HepG2 (cell line): ENCODE results near the gene KIF17. TPM values are rescaled to one million over a fixed set of nuclear protein-coding genes. Genes with fewer than 3 reads are reported as not detected.

ENCODE experiments used
- ATF1 ChIP-seq: IDR thresholded peaks from 2 replicates; pipeline ENCODE4 v1.6.1; 2016; ENCODE audit warnings: mild to moderate bottlenecking, control low read depth
- ATF5 ChIP-seq: sonication (generic); formaldehyde crosslinking; IDR thresholded peaks from 2 replicates; pipeline ENCODE4 v1.4.0; 2020; ENCODE audit warnings: mild to moderate bottlenecking, low read depth, missing genetic modification reagents
- BHLHE40 ChIP-seq: IDR thresholded peaks from 2 replicates; pipeline ENCODE4 v1.6.1; 2011; ENCODE audit warnings: low read length, improper control_type of control experiment
- CENPX ChIP-seq: sonication (generic); formaldehyde crosslinking; IDR thresholded peaks from 2 replicates; pipeline ENCODE4 v1.9.0; 2021; ENCODE audit warnings: mild to moderate bottlenecking, missing genetic modification reagents, moderate library complexity
- CREBL2 ChIP-seq: sonication (generic); formaldehyde crosslinking; IDR thresholded peaks from 2 replicates; pipeline ENCODE4 v1.8.1; 2023; ENCODE audit warnings: missing genetic modification reagents, mild to moderate bottlenecking, borderline replicate concordance
- CSRNP1 ChIP-seq: sonication (generic); formaldehyde crosslinking; IDR thresholded peaks from 2 replicates; pipeline ENCODE4 v1.8.1; 2023; ENCODE audit warnings: mild to moderate bottlenecking, missing genetic modification reagents
- GZF1 ChIP-seq: sonication (generic); formaldehyde crosslinking; IDR thresholded peaks from 2 replicates; pipeline ENCODE4 v1.5.1; 2020; ENCODE audit warnings: mild to moderate bottlenecking, missing genetic modification reagents
- KMT2A ChIP-seq: sonication (generic); formaldehyde crosslinking; IDR thresholded peaks from 2 replicates; pipeline ENCODE4 v1.4.0; 2020; ENCODE audit warnings: missing genetic modification reagents
- MLX ChIP-seq: IDR thresholded peaks from 2 replicates; pipeline ENCODE4 v1.6.1; 2016
- MLXIP ChIP-seq: sonication (generic); formaldehyde crosslinking; IDR thresholded peaks from 2 replicates; pipeline ENCODE4 v1.9.0; 2021; ENCODE audit warnings: missing genetic modification reagents, borderline replicate concordance
- POLR2G ChIP-seq: fragments of 200-400 bp; formaldehyde crosslinking; IDR thresholded peaks from 2 replicates; pipeline ENCODE4 v1.6.1; 2018; ENCODE audit warnings: mild to moderate bottlenecking, low read depth, low read length, moderate library complexity
- RAD21 ChIP-seq: fragments of 450-650 bp; formaldehyde crosslinking; IDR thresholded peaks from 2 replicates; pipeline ENCODE4 v1.5.0; 2020; ENCODE audit warnings: mild to moderate bottlenecking
- SMARCC2 ChIP-seq: fragments of 450-650 bp; IDR thresholded peaks from 2 replicates; pipeline ENCODE4 v1.6.1; 2017; ENCODE audit warnings: antibody characterized with exemption, mild to moderate bottlenecking
- ZBTB25 ChIP-seq: IDR thresholded peaks from 2 replicates; pipeline ENCODE4 v1.6.1; 2018; ENCODE audit warnings: missing genetic modification reagents
- ZHX1 ChIP-seq: sonication (generic); formaldehyde crosslinking; IDR thresholded peaks from 2 replicates; pipeline ENCODE4 v1.8.1; 2022; ENCODE audit warnings: low read depth, mild to moderate bottlenecking, missing genetic modification reagents
- polyA plus RNA-seq, 8 experiments: library from polyadenylated mRNA; depleted of rRNA in 3 of 8; stranded (reverse) in 7 of 8; unstranded in 1 of 8; fragments of >200 nt; fragmentation: Illumina TruSeq in 4 of 8; extraction: Trizol in 4 of 8; gene quantifications; 2 replicates each; pipeline versions ENCODE4 v1.2.1 to v1.2.3, GENCODE V29; 2011 to 2016; ENCODE audit warnings: low read depth in 4 of 8, missing spikeins in 1 of 8, mixed read lengths in 1 of 8; ENCODE audit not compliant: insufficient read depth in 1 of 8
- total RNA-seq, 5 experiments: library from RNA; depleted of rRNA; stranded (reverse); fragments of >200 nt; fragmentation: Illumina TruSeq; extraction: Trizol; gene quantifications; 2 replicates each; pipeline ENCODE4 v1.2.3, GENCODE V29; 2016; ENCODE audit warnings: low read depth in 1 of 5

KIF17 gene
- total and polyA plus RNA-seq, 2 of the 13 experiments (the other 11 are each of a cell fraction or from before 2014, with no cell fraction given): 0.24 to 0.44 TPM

- TF ChIP-seq ATF5 (CRISPR knock-in tag) (no peak), ZBTB25 (CRISPR knock-in tag) (no peak), ZHX1 (CRISPR knock-in tag) (no peak), ATF1 (CRISPR knock-in tag) (no peak), SMARCC2 (no peak), CENPX (CRISPR knock-in tag) (no peak), GZF1 (0 out of 2 replicates have a peak, but pooled peaks have one; percentile 47), BHLHE40 (no peak), POLR2G (peak; percentile 31), RAD21 (CRISPR knock-in tag) (no peak), KMT2A (CRISPR knock-in tag) (no peak), CREBL2 (CRISPR knock-in tag) (no peak), MLX (CRISPR knock-in tag) (no peak), MLXIP (0 out of 2 replicates have a peak, but pooled peaks have one; percentile 5), CSRNP1 (CRISPR knock-in tag) (no peak)
These were observed 15.7 kb upstream of the KIF17 start (continued) for GRCh38 chr1:20733360-20733975.
